Measurements from ENCODE around the gene COQ8A. TPM values are rescaled to one million over a fixed set of nuclear protein-coding genes. Genes with fewer than 3 reads are reported as not detected.

COQ8A gene
- total and polyA plus RNA-seq, 4 donors, result 11.4 to 37.5 (median 20.6) TPM

- Histone ChIP-seq H3K9me3 (ENCODE audit: control insufficient read depth, low read length) (no peaks in the 10 kb centered on the region), H3K4me3 (ENCODE audit: low read length in 2 of 2) (no peak overlapping the region), H3K36me3 (ENCODE audit: control insufficient read depth in 1 of 2, insufficient read depth in 2 of 2, low read length in 1 of 2) (peaks cover 0 to 2% of the 10 kb centered on the region in 2 donors), H3K27ac (ENCODE audit: low read depth in 1 of 2, low read length in 2 of 2) (no peak overlapping the region), H3K27me3 (ENCODE audit: control insufficient read depth in 1 of 2, insufficient read depth in 2 of 2, low read length in 1 of 2) (no peaks in the 10 kb centered on the region), H3K4me1 (ENCODE audit: control insufficient read depth in 1 of 2, insufficient read depth in 2 of 2, low read length in 2 of 2) (no peaks in the 10 kb centered on the region)
- DNase-seq (no peak), ATAC-seq (ENCODE audit: low FRiP score) (no peak)
- 95 to 97% methylated on average over 3 of the region's 3 CpGs for whole genome bisulfite sequencing, 2 donors
- intact Hi-C loops (cut with DNase I), result no loop called here
Observed at GRCh38 chr1:226898246-226898645, 41.8 kb upstream of the COQ8A start.

GRCh38 chr1:226901421-226901820 lies 38.7 kb upstream of the COQ8A start:
- Histone ChIP-seq H3K4me1 (ENCODE audit: control insufficient read depth in 1 of 2, insufficient read depth in 2 of 2, low read length in 2 of 2) (no peaks in the 10 kb centered on the region), H3K9me3 (ENCODE audit: control insufficient read depth, low read length) (no peaks in the 10 kb centered on the region), H3K36me3 (ENCODE audit: control insufficient read depth in 1 of 2, insufficient read depth in 2 of 2, low read length in 1 of 2) (peaks cover 0 to 3% of the 10 kb centered on the region in 2 donors), H3K27me3 (ENCODE audit: control insufficient read depth in 1 of 2, insufficient read depth in 2 of 2, low read length in 1 of 2) (no peaks in the 10 kb centered on the region), H3K27ac (ENCODE audit: low read depth in 1 of 2, low read length in 2 of 2) (no peak overlapping the region), H3K4me3 (ENCODE audit: low read length in 2 of 2) (no peak overlapping the region)
- intact Hi-C loops (cut with DNase I), result loop anchor here in 1 of 2 donors (10.0 kb wide), 1 partner anchor 543 kb away; no protein-coding TSS in a partner anchor
- DNase-seq (no peak), ATAC-seq (ENCODE audit: low FRiP score) (no peak)
- WGBS, 2 donors, result 91 to 93% methylated on average over 4 of the region's 4 CpGs

DNA sequence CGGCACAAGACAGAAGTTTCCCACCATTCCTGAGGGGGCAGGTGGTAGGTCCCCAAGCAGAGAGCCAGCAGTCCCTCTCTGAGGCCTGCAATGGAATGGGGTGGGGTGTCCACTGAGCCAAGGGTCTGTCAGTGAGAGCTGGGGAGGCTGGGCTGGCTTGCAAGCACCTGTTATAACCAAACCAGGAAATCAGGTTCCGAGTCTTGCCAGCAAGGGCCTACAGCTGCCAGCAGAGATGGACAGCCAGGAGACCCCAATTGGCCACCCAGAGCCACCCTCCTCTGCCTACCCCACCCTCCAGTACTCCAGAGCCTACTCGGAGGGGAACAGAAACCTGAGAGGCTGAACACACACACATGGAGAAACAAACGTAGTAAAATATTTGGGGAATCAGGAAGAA lies 37.5 kb upstream of the COQ8A start:
- WGBS, 2 donors, result 70 to 89% methylated on average over 4 of the region's 4 CpGs
- Histone ChIP-seq H3K36me3 (ENCODE audit: control insufficient read depth in 1 of 2, insufficient read depth in 2 of 2, low read length in 1 of 2) (peaks cover 0 to 3% of the 10 kb centered on the region in 2 donors), H3K9me3 (ENCODE audit: control insufficient read depth, low read length) (no peaks in the 10 kb centered on the region), H3K4me1 (ENCODE audit: control insufficient read depth in 1 of 2, insufficient read depth in 2 of 2, low read length in 2 of 2) (no peaks in the 10 kb centered on the region), H3K4me3 (ENCODE audit: low read length in 2 of 2) (no peak overlapping the region), H3K27me3 (ENCODE audit: control insufficient read depth in 1 of 2, insufficient read depth in 2 of 2, low read length in 1 of 2) (no peaks in the 10 kb centered on the region), H3K27ac (ENCODE audit: low read depth in 1 of 2, low read length in 2 of 2) (no peak overlapping the region)
- no peak for DNase-seq
- intact Hi-C loops (cut with DNase I), result loop anchor here in 1 of 2 donors (10.0 kb wide), 1 partner anchor 542 kb away; no protein-coding TSS in a partner anchor
- no peak for ATAC-seq (ENCODE audit: low FRiP score)

DNA sequence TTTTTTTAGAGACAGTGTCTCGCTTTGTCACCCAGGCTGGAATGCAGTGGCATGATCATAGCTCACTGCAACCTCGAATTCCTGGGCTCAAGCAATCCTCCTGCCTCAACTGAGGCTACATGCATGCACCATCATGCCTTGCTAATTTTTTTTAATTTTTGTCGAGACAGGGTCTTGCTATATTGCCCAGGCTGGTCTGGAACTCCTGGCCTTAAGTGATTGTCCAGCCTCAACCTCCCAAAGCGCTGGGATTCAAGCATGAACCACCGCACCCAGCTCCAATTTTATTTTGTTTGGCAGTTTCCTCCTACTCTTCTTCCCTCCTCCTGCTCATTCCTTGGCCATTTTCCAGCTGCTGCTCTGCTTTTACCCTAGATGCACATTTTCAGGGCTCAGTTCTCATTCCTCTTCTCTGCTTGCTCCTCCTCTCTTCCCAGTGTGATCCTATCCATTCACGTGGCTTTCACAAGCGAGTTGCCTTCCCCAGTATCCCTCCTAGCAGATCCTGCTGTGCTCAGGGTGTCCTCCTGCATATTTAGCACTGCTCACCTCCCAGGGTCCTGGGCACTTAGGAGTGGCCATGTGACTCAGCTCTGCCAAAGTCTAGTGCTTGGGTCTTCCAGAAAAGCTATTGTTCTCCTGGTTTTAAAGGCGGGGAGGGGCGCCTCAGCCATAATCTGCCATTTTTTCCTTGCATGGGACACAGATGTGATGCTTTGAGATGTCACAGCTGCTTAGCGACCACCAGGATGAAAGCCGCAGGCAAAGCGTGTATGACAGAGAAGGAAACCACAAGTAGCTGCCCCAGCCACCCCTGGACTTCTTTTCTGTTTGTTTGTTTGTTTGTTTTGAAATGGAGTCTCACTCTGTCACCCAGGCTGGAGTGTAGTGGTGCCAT lies 36.0 kb upstream of the COQ8A start:
- DNase-seq (peak in 1 of 2 donors; percentile 47), ATAC-seq (ENCODE audit: low FRiP score) (no peak)
- Histone ChIP-seq H3K36me3 (ENCODE audit: control insufficient read depth in 1 of 2, insufficient read depth in 2 of 2, low read length in 1 of 2) (peaks cover 0 to 3% of the 10 kb centered on the region in 2 donors), H3K4me3 (ENCODE audit: low read length in 2 of 2) (no peak overlapping the region), H3K27me3 (ENCODE audit: control insufficient read depth in 1 of 2, insufficient read depth in 2 of 2, low read length in 1 of 2) (no peaks in the 10 kb centered on the region), H3K27ac (ENCODE audit: low read depth in 1 of 2, low read length in 2 of 2) (no peak overlapping the region), H3K4me1 (ENCODE audit: control insufficient read depth in 1 of 2, insufficient read depth in 2 of 2, low read length in 2 of 2) (no peaks in the 10 kb centered on the region), H3K9me3 (ENCODE audit: control insufficient read depth, low read length) (no peaks in the 10 kb centered on the region)
- intact Hi-C loops (cut with DNase I), result loop anchor here in 1 of 2 donors (10.0 kb wide), 1 partner anchor 541 kb away; no protein-coding TSS in a partner anchor
- 77 to 80% methylated on average over 12 of the region's 12 CpGs for WGBS, 2 donors

- H3K27ac ChIP-seq (ENCODE audit: low read depth in 1 of 2, low read length in 2 of 2), result no peak overlapping the region
- intact Hi-C loops (cut with DNase I), result loop anchor here in 1 of 2 donors (10.0 kb wide), 1 partner anchor 540 kb away; no protein-coding TSS in a partner anchor
- H3K4me1 ChIP-seq (ENCODE audit: control insufficient read depth in 1 of 2, insufficient read depth in 2 of 2, low read length in 2 of 2), result no peaks in the 10 kb centered on the region
- 73 to 85% methylated on average over 3 of the region's 3 CpGs for WGBS, 2 donors
- H3K4me3 ChIP-seq (ENCODE audit: low read length in 2 of 2), result no peak overlapping the region
- DNase-seq (no peak), ATAC-seq (ENCODE audit: low FRiP score) (no peak)
- no peaks in the 10 kb centered on the region for H3K9me3 ChIP-seq (ENCODE audit: control insufficient read depth, low read length)
- no peaks in the 10 kb centered on the region for H3K27me3 ChIP-seq (ENCODE audit: control insufficient read depth in 1 of 2, insufficient read depth in 2 of 2, low read length in 1 of 2)
- peaks cover 0 to 1% of the 10 kb centered on the region in 2 donors for H3K36me3 ChIP-seq (ENCODE audit: control insufficient read depth in 1 of 2, insufficient read depth in 2 of 2, low read length in 1 of 2)
Observed at GRCh38 chr1:226904772-226905171, 35.3 kb upstream of the COQ8A start.

DNA sequence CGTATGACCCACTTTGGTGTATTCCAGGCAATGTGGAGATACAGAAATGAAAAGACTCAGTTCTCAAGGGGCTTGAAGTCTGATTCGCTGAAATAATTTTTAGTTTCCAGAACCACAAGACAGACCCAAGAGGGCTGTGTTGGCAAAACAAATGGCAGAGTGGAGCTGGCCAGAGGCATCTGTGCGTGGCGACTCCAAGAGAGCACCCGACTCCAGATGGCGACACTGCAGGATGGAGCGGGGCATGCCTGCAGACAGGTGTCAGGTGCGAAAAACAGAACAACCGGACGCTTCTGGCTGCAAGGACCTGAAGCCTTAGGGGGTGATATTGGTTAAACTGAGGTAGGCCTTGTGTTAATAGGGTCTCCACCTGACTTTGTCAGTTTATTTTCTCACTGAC lies 31.7 kb upstream of the COQ8A start:
- ATAC-seq (ENCODE audit: low FRiP score) (no peak), DNase-seq (no peak)
- no peak overlapping the region for H3K4me3 ChIP-seq (ENCODE audit: low read length in 2 of 2)
- 95 to 96% methylated on average over 10 of the region's 10 CpGs for WGBS, 2 donors
- H3K27ac ChIP-seq (ENCODE audit: low read depth in 1 of 2, low read length in 2 of 2), result no peak overlapping the region
- H3K9me3 ChIP-seq (ENCODE audit: control insufficient read depth, low read length), result no peaks in the 10 kb centered on the region
- no peaks in the 10 kb centered on the region for H3K27me3 ChIP-seq (ENCODE audit: control insufficient read depth in 1 of 2, insufficient read depth in 2 of 2, low read length in 1 of 2)
- no peaks in the 10 kb centered on the region for H3K4me1 ChIP-seq (ENCODE audit: control insufficient read depth in 1 of 2, insufficient read depth in 2 of 2, low read length in 2 of 2)
- H3K36me3 ChIP-seq (ENCODE audit: control insufficient read depth in 1 of 2, insufficient read depth in 2 of 2, low read length in 1 of 2), result peaks cover 0 to 1% of the 10 kb centered on the region in 2 donors
- intact Hi-C loops (cut with DNase I), result loop anchor here in 1 of 2 donors (10.0 kb wide), 1 partner anchor 536 kb away; no protein-coding TSS in a partner anchor

- Histone ChIP-seq H3K9me3 (ENCODE audit: control insufficient read depth, low read length) (no peaks in the 10 kb centered on the region), H3K27ac (ENCODE audit: low read depth in 1 of 2, low read length in 2 of 2) (no peak overlapping the region), H3K27me3 (ENCODE audit: control insufficient read depth in 1 of 2, insufficient read depth in 2 of 2, low read length in 1 of 2) (no peaks in the 10 kb centered on the region), H3K4me1 (ENCODE audit: control insufficient read depth in 1 of 2, insufficient read depth in 2 of 2, low read length in 2 of 2) (no peaks in the 10 kb centered on the region), H3K4me3 (ENCODE audit: low read length in 2 of 2) (no peak overlapping the region), H3K36me3 (ENCODE audit: control insufficient read depth in 1 of 2, insufficient read depth in 2 of 2, low read length in 1 of 2) (peaks cover 0 to 1% of the 10 kb centered on the region in 2 donors)
- ATAC-seq (ENCODE audit: low FRiP score), result no peak
- 91 to 100% methylated on average over 1 of the region's 1 CpG for WGBS, 2 donors
- DNase-seq, result no peak
- intact Hi-C loops (cut with DNase I), result loop anchor here in 1 of 2 donors (10.0 kb wide), 1 partner anchor 536 kb away; no protein-coding TSS in a partner anchor
Observed at GRCh38 chr1:226908913-226909312, 31.2 kb upstream of the COQ8A start.

DNA sequence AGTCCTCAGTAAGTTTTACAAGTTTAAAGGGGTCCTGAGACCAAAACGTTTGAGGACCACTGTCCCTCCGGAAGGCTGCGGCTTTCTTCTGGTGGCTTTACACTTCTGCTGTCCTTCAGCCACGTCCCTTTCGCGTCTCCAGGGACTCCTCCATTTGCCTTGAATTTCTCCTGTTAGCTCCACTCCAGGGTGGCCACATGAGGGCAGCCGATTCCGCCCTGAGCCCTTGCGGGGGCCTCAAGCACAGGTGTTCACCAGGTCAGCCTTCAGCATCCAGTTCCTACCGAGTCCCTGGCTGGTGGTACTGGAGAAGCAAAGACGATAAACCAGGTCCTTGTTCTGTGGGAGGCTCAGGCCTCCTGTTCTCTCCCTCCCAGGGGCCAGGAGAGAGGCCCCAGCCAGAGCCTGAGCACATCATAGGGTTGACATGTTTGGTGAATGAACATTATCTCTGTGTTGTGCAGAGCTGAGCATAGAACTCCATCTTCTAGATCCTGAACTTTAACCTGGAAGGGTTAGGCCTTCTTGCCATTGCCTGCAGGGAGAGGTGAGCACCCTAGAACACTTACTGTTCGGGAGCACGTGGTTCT lies 27.4 kb upstream of the COQ8A start:
- intact Hi-C loops (cut with DNase I), result loop anchor here in 1 of 2 donors (10.0 kb wide), 1 partner anchor 532 kb away; no protein-coding TSS in a partner anchor
- ATAC-seq (ENCODE audit: low FRiP score), result peak; percentile 61
- Histone ChIP-seq H3K4me3 (ENCODE audit: low read length in 2 of 2) (no peak overlapping the region), H3K4me1 (ENCODE audit: control insufficient read depth in 1 of 2, insufficient read depth in 2 of 2, low read length in 2 of 2) (no peaks in the 10 kb centered on the region), H3K36me3 (ENCODE audit: control insufficient read depth in 1 of 2, insufficient read depth in 2 of 2, low read length in 1 of 2) (no peaks in the 10 kb centered on the region), H3K9me3 (ENCODE audit: control insufficient read depth, low read length) (no peaks in the 10 kb centered on the region), H3K27me3 (ENCODE audit: control insufficient read depth in 1 of 2, insufficient read depth in 2 of 2, low read length in 1 of 2) (no peaks in the 10 kb centered on the region), H3K27ac (ENCODE audit: low read depth in 1 of 2, low read length in 2 of 2) (no peak overlapping the region)
- no peak for DNase-seq
- WGBS, 2 donors, result 43 to 52% methylated on average over 13 of the region's 13 CpGs

Measured in aorta (tissue), 5 donors.